Measurements from ENCODE around the gene CENPM.

Gene CENPM

GRCh38 chr22:41893591-41894375, 53.2 kb downstream of the CENPM start:
- DNase-seq (ENCODE audit: low spot score): no peak

- DNase-seq (ENCODE audit: low spot score): no peak
Observed at GRCh38 chr22:41892721-41893120, 54.2 kb downstream of the CENPM start.

- no peak for DNase-seq (ENCODE audit: low spot score)
Observed at GRCh38 chr22:41891407-41891806, 55.5 kb downstream of the CENPM start.
